Dendritic cell treated with granulocyte-macrophage colony-stimulating factor and Interleukin-4, amounts not matched to agents 40 ng/mL and 50 ng/mL, for 4 days (primary cell): ENCODE results near the gene GAS7.

ENCODE experiments used
- H3K27ac Mint-ChIP-seq: one replicate; pipeline ENCODE4 v1.8.0; 2022; ENCODE audit warnings: mild to moderate bottlenecking, mixed read lengths
- H3K27me3 Mint-ChIP-seq: one replicate; pipeline ENCODE4 v1.8.0; 2022; ENCODE audit warnings: mild to moderate bottlenecking, mixed read lengths
- H3K36me3 Mint-ChIP-seq: one replicate; pipeline ENCODE4 v1.8.0; 2022; ENCODE audit warnings: low read depth, mixed read lengths
- H3K4me1 Mint-ChIP-seq: one replicate; pipeline ENCODE4 v1.8.0; 2022; ENCODE audit warnings: low read depth, mixed read lengths
- H3K4me3 Mint-ChIP-seq: one replicate; pipeline ENCODE4 v1.8.0; 2022; ENCODE audit warnings: mild to moderate bottlenecking, moderate library complexity, mixed read lengths
- H3K9me3 Mint-ChIP-seq: one replicate; pipeline ENCODE4 v1.8.0; 2022; ENCODE audit warnings: mixed read lengths
- intact Hi-C: fragments of 100-400 bp; cut with micrococcal nuclease; formaldehyde crosslinking; loops from one replicate; pipeline ENCODE4 v1.15.0; 2022

GAS7 gene

DNA sequence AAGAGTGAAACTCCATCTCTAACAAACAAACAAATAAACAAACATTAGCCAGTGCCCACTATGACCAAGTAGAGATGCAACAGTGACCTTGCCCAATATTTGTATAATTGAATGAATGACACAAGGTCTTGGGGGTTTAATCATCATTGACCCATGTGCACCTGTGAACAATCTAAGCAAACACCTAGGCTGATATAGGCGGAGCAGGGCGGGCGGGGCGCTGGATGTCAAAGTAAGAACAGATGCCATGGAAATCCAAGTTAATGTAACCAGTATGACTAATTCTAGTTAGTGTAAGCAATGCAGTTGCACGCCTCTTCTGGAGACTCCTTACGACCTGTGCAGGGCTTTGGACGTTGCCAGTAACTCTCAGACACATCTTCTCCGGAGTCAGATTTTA lies 310.9 kb downstream of the GAS7 start:
- Mint-ChIP-seq H3K27ac (no peak overlapping the region), H3K4me3 (no peak overlapping the region), H3K27me3 (peaks cover 16% of the 10 kb centered on the region), H3K4me1 (peaks cover 5% of the 10 kb centered on the region), H3K9me3 (peaks cover 23% of the 10 kb centered on the region), H3K36me3 (no peaks in the 10 kb centered on the region)
- intact Hi-C loops: no loop called here

- Mint-ChIP-seq H3K9me3 (peaks cover 34% of the 10 kb centered on the region), H3K27me3 (peaks cover 16% of the 10 kb centered on the region), H3K4me3 (no peak overlapping the region), H3K27ac (no peak overlapping the region), H3K36me3 (no peaks in the 10 kb centered on the region), H3K4me1 (peaks cover 5% of the 10 kb centered on the region)
- intact Hi-C loops: no loop called here
Observed at GRCh38 chr17:9886141-9886930, 312.1 kb downstream of the GAS7 start.

- Mint-ChIP-seq H3K9me3 (peaks cover 34% of the 10 kb centered on the region), H3K4me3 (no peak overlapping the region), H3K27me3 (peaks cover 14% of the 10 kb centered on the region), H3K36me3 (no peaks in the 10 kb centered on the region), H3K4me1 (peaks cover 20% of the 10 kb centered on the region), H3K27ac (no peak overlapping the region)
- intact Hi-C loops: no loop called here
Observed at GRCh38 chr17:9883451-9883850, 315.0 kb downstream of the GAS7 start.

DNA sequence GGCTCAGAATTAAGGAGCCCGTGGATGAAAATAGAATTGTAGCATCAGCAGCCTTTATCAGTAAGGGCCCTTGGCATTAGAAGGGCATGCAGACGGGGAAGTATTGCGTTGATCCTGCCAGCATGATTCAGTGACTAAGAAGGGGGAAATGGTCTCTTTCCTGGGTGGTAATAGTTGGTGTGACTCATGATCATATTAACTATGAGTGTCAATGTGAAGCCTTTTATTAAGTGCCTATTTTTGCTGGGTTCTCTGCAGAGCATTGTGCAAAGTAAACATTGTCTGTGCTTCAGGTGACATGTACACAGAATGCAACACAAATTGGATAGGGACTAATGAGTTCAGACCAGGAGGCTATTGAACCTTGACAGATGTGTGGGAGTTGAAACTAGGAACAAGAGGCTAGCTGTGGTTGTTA lies 317.8 kb downstream of the GAS7 start:
- no peaks in the 10 kb centered on the region for H3K36me3 Mint-ChIP-seq
- peaks cover 30% of the 10 kb centered on the region for H3K9me3 Mint-ChIP-seq
- intact Hi-C loops: no loop called here
- H3K27ac Mint-ChIP-seq: no peak overlapping the region
- H3K4me1 Mint-ChIP-seq: peaks cover 20% of the 10 kb centered on the region
- no peak overlapping the region for H3K4me3 Mint-ChIP-seq
- peaks cover 18% of the 10 kb centered on the region for H3K27me3 Mint-ChIP-seq

GRCh38 chr17:9878786-9879525 lies 319.4 kb downstream of the GAS7 start:
- Mint-ChIP-seq H3K9me3 (peaks cover 25% of the 10 kb centered on the region), H3K27me3 (peaks cover 21% of the 10 kb centered on the region), H3K27ac (no peak overlapping the region), H3K36me3 (no peaks in the 10 kb centered on the region), H3K4me1 (peaks cover 20% of the 10 kb centered on the region), H3K4me3 (no peak overlapping the region)
- intact Hi-C loops: no loop called here

- peaks cover 19% of the 10 kb centered on the region for H3K9me3 Mint-ChIP-seq
- peaks cover 20% of the 10 kb centered on the region for H3K4me1 Mint-ChIP-seq
- intact Hi-C loops: no loop called here
- H3K4me3 Mint-ChIP-seq: no peak overlapping the region
- no peaks in the 10 kb centered on the region for H3K36me3 Mint-ChIP-seq
- H3K27ac Mint-ChIP-seq: no peak overlapping the region
- H3K27me3 Mint-ChIP-seq: peaks cover 21% of the 10 kb centered on the region
Observed at GRCh38 chr17:9878356-9878755, 320.1 kb downstream of the GAS7 start.

DNA sequence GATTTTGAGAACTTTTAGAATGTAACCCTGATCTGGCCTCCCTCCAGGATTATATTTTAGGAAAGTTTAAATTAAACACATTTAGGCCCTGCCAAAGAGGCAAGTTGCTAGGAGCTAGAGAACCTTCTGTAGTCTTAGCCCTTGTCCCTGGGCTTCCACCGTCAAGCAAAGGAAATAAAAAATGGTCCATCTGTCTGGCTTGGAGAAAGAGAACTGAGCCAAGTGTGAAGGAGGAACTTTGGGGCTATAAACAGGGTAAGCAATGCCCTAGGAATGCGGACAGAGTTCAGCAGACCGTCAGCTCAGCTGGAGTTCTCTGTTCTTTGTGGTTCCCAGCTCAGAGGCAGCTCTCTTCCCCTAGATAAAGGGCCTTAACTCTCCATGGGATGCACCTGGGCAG lies 323.0 kb downstream of the GAS7 start:
- H3K9me3 Mint-ChIP-seq: no peaks in the 10 kb centered on the region

DNA sequence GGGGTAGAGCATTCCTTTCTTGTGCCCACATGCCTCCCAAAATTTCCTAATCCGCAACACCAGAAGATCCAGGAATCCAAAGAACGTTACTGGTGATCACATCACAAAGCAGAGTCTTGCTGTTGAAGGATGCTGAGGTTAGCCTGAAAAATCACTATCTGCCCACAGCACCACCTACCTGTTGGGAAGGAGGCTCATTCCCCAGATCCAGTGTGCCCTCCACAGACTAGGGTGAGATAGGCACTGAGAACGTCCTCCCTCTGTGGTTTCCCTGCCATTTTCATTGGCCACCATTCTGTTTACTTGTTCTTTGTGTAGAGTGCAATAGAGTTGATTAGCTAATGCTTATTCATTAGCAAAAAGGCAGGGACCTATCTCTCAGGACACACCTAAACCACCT lies 323.7 kb downstream of the GAS7 start:
- H3K36me3 Mint-ChIP-seq: no peaks in the 10 kb centered on the region
- peaks cover 6% of the 10 kb centered on the region for H3K4me1 Mint-ChIP-seq
- peaks cover 27% of the 10 kb centered on the region for H3K27me3 Mint-ChIP-seq
- H3K9me3 Mint-ChIP-seq: no peaks in the 10 kb centered on the region
- H3K4me3 Mint-ChIP-seq: no peak overlapping the region
- intact Hi-C loops: no loop called here
- no peak overlapping the region for H3K27ac Mint-ChIP-seq

More for the DNA sequence above, 323.0 kb downstream of the GAS7 start:
- Mint-ChIP-seq H3K4me1 (peaks cover 13% of the 10 kb centered on the region), H3K27ac (no peak overlapping the region), H3K27me3 (peaks cover 28% of the 10 kb centered on the region), H3K4me3 (no peak overlapping the region), H3K36me3 (no peaks in the 10 kb centered on the region)
- intact Hi-C loops: no loop called here

DNA sequence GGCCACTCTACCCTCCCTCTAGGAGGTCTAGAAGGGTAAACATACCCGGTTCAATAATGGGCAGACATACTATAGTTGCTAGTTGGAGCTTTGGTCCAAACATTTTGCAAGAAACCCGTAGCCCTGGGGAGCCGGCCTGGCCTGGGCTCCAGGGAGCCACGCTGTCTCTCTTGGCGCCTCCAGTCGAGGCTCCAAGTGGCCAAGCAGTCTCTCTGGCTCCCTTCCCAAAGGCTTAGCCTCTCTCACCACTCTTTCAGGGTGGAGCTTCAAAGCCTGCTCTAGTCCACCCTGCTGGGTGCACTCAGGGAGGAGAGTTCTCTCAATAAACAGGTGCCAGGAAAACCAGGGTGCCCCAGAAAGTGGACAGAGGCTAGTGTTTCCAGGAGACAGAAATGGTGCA lies 325.6 kb downstream of the GAS7 start:
- no peak overlapping the region for H3K4me3 Mint-ChIP-seq
- H3K9me3 Mint-ChIP-seq: no peaks in the 10 kb centered on the region
- H3K36me3 Mint-ChIP-seq: no peaks in the 10 kb centered on the region
- H3K27me3 Mint-ChIP-seq: peaks cover 30% of the 10 kb centered on the region
- intact Hi-C loops: no loop called here
- no peaks in the 10 kb centered on the region for H3K4me1 Mint-ChIP-seq
- H3K27ac Mint-ChIP-seq: no peak overlapping the region

DNA sequence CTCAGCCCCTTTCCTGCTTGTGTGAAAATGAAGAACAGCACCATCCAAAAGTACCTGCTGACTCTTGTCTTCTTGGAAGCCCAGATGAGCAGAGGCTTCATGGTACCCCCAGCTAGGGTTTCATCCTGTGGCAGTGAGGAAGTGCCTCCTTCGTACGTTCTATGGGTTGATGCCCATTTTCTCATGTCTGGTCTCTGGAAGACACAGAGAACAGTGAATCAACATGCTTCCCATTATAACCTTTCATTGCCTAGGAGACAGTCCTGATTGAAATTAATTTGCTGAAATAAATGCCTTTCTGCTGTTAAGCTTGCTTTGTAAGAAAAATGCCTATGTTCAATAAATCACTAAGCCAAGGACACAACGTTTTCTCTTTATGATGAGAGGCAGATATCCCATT lies 329.9 kb downstream of the GAS7 start:
- Mint-ChIP-seq H3K27ac (no peak overlapping the region), H3K4me3 (no peak overlapping the region), H3K27me3 (peaks cover 12% of the 10 kb centered on the region), H3K4me1 (no peaks in the 10 kb centered on the region), H3K9me3 (no peaks in the 10 kb centered on the region), H3K36me3 (no peaks in the 10 kb centered on the region)
- intact Hi-C loops: no loop called here

GRCh38 chr17:9865586-9865985 lies 332.8 kb downstream of the GAS7 start:
- Mint-ChIP-seq H3K9me3 (no peaks in the 10 kb centered on the region), H3K4me1 (no peaks in the 10 kb centered on the region), H3K4me3 (no peak overlapping the region), H3K27ac (no peak overlapping the region), H3K36me3 (no peaks in the 10 kb centered on the region), H3K27me3 (peaks cover 12% of the 10 kb centered on the region)
- intact Hi-C loops: no loop called here

- intact Hi-C loops: no loop called here
- peaks cover 7% of the 10 kb centered on the region for H3K27me3 Mint-ChIP-seq
- no peak overlapping the region for H3K27ac Mint-ChIP-seq
- H3K9me3 Mint-ChIP-seq: peaks cover 7% of the 10 kb centered on the region
- no peak overlapping the region for H3K4me3 Mint-ChIP-seq
- no peaks in the 10 kb centered on the region for H3K4me1 Mint-ChIP-seq
- no peaks in the 10 kb centered on the region for H3K36me3 Mint-ChIP-seq
Observed at GRCh38 chr17:9862949-9863348, 335.5 kb downstream of the GAS7 start.

- no peak overlapping the region for H3K27ac Mint-ChIP-seq
Observed at GRCh38 chr17:9862220-9862619, 336.2 kb downstream of the GAS7 start.

GRCh38 chr17:9860851-9861250 lies 337.6 kb downstream of the GAS7 start:
- Mint-ChIP-seq H3K36me3 (no peaks in the 10 kb centered on the region), H3K27me3 (peaks cover 8% of the 10 kb centered on the region), H3K4me3 (no peak overlapping the region), H3K27ac (no peak overlapping the region), H3K9me3 (peaks cover 7% of the 10 kb centered on the region), H3K4me1 (no peaks in the 10 kb centered on the region)
- intact Hi-C loops: no loop called here

More at GRCh38 chr17:9862220-9862619, 336.2 kb downstream of the GAS7 start:
- no peaks in the 10 kb centered on the region for H3K36me3 Mint-ChIP-seq
- H3K4me1 Mint-ChIP-seq: no peaks in the 10 kb centered on the region
- intact Hi-C loops: no loop called here
- no peak overlapping the region for H3K4me3 Mint-ChIP-seq
- peaks cover 7% of the 10 kb centered on the region for H3K9me3 Mint-ChIP-seq
- peaks cover 7% of the 10 kb centered on the region for H3K27me3 Mint-ChIP-seq
